Measurements from ENCODE around the gene LEFTY2. TPM values are rescaled to one million over a fixed set of nuclear protein-coding genes. Genes with fewer than 3 reads are reported as not detected.

Gene LEFTY2
- total and polyA plus RNA-seq, 2 of the 4 experiments (the other 2 are of a cell fraction) = not detected

DNA sequence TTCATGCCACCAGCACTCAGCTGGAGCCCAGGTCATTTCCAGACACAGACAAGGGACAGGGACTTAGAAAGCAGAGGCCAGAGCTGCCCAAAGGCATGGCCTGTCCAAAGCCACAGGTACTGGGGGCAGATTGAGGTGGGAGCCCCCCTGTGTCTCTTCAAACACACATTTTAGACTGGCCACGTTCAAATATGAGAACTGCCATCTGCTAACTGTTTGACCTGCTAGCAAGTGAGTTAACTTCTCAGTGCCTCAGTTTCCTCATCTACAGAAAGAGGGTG is 862 bp upstream of the LEFTY2 start:
- H3K9me1 ChIP-seq (ENCODE audit: insufficient read depth, low read length) = no peaks in the 10 kb centered on the region
- no peaks in the 10 kb centered on the region for H3K36me3 ChIP-seq (ENCODE audit: control insufficient read depth, insufficient read depth, low read length)
- dilution Hi-C loops (cut with HindIII; ENCODE audit: low sequenced_read_pairs, unreplicated experiment) = no loop called here
- POLR2A ChIA-PET (ENCODE audit: unreplicated experiment) = no interaction called here
- no peaks in the 10 kb centered on the region for H3K9me3 ChIP-seq (ENCODE audit: control insufficient read depth, insufficient read depth, low read length)
- intact Hi-C loops (cut with micrococcal nuclease) = no loop called here
- H2BK20ac ChIP-seq (ENCODE audit: low read depth, low read length) = no peak overlapping the region
- no peak overlapping the region for H3K9ac ChIP-seq (ENCODE audit: low read depth, low read length)
- H2AFZ ChIP-seq (replicated peaks; ENCODE audit: low read length, poor library complexity) = no peak overlapping the region
- H4K20me1 ChIP-seq (ENCODE audit: insufficient read depth, low read length) = no peaks in the 10 kb centered on the region
- no peak for TF ChIP-seq CHD1 (IDR thresholded peaks at IDR 0.05; ENCODE audit: low read depth, low read length)
- no peak for TF ChIP-seq POLR2A (IDR thresholded peaks at IDR 0.05; ENCODE audit: low read depth, low read length)
- no peak for TF ChIP-seq RFX5 (IDR thresholded peaks at IDR 0.05; ENCODE audit: low read depth, low read length)
- TF ChIP-seq RAD21 (IDR thresholded peaks at IDR 0.05; ENCODE audit: low read length) = no peak
- no peak for TF ChIP-seq SMC3 (IDR thresholded peaks at IDR 0.05; ENCODE audit: low read depth, low read length)
- TF ChIP-seq, protein P1, sequence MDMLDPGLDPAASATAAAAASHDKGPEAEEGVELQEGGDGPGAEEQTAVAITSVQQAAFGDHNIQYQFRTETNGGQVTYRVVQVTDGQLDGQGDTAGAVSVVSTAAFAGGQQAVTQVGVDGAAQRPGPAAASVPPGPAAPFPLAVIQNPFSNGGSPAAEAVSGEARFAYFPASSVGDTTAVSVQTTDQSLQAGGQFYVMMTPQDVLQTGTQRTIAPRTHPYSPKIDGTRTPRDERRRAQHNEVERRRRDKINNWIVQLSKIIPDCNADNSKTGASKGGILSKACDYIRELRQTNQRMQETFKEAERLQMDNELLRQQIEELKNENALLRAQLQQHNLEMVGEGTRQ (IDR thresholded peaks at IDR 0.05; ENCODE audit: low read depth, low read length) = no peak
- TF ChIP-seq CEBPB (IDR thresholded peaks at IDR 0.05; ENCODE audit: low read depth, low read length) = no peak
- TF ChIP-seq BHLHE40 (IDR thresholded peaks at IDR 0.05; ENCODE audit: low read depth, low read length) = no peak
- TF ChIP-seq RCOR1 (IDR thresholded peaks at IDR 0.05; ENCODE audit: insufficient replicate concordance, low read length) = no peak
- TF ChIP-seq, protein P2, sequence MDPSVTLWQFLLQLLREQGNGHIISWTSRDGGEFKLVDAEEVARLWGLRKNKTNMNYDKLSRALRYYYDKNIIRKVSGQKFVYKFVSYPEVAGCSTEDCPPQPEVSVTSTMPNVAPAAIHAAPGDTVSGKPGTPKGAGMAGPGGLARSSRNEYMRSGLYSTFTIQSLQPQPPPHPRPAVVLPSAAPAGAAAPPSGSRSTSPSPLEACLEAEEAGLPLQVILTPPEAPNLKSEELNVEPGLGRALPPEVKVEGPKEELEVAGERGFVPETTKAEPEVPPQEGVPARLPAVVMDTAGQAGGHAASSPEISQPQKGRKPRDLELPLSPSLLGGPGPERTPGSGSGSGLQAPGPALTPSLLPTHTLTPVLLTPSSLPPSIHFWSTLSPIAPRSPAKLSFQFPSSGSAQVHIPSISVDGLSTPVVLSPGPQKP (IDR thresholded peaks at IDR 0.05; ENCODE audit: borderline replicate concordance, low read depth, low read length) = no peak
- TF ChIP-seq, protein P3, sequence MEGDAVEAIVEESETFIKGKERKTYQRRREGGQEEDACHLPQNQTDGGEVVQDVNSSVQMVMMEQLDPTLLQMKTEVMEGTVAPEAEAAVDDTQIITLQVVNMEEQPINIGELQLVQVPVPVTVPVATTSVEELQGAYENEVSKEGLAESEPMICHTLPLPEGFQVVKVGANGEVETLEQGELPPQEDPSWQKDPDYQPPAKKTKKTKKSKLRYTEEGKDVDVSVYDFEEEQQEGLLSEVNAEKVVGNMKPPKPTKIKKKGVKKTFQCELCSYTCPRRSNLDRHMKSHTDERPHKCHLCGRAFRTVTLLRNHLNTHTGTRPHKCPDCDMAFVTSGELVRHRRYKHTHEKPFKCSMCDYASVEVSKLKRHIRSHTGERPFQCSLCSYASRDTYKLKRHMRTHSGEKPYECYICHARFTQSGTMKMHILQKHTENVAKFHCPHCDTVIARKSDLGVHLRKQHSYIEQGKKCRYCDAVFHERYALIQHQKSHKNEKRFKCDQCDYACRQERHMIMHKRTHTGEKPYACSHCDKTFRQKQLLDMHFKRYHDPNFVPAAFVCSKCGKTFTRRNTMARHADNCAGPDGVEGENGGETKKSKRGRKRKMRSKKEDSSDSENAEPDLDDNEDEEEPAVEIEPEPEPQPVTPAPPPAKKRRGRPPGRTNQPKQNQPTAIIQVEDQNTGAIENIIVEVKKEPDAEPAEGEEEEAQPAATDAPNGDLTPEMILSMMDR (conservative IDR thresholded peaks at IDR 0.05; ENCODE audit: low read depth, low read length) = no peak
- no peak for TF ChIP-seq MXI1 (IDR thresholded peaks at IDR 0.05; ENCODE audit: borderline replicate concordance, low read depth, low read length)
- WGBS, 2 experiments (ENCODE audit: extremely low coverage in 2 of 2, insufficient read length in 1 of 2) = no CpG with 5 or more reads among the region's 1 CpG
- H3K18ac ChIP-seq (ENCODE audit: low read depth, low read length) = no peak overlapping the region
- no peak for ATAC-seq (ENCODE audit: low read depth)
- no peak overlapping the region for H4K5ac ChIP-seq (ENCODE audit: low read depth, low read length)
- CTCF ChIA-PET = no interaction called here
- H3K4ac ChIP-seq (ENCODE audit: low read depth, low read length) = no peak overlapping the region
- H2BK120ac ChIP-seq (ENCODE audit: low read depth, low read length) = no peak overlapping the region
- no peak overlapping the region for H4K8ac ChIP-seq (ENCODE audit: low read depth in 2 of 2, low read length in 2 of 2)
- H2BK15ac ChIP-seq (ENCODE audit: low read depth, low read length) = no peak overlapping the region
- no peak overlapping the region for H3K4me3 ChIP-seq (ENCODE audit: insufficient read depth, low read depth, low read length)
- H2BK5ac ChIP-seq (ENCODE audit: low read depth, low read length, poor library complexity, severe bottlenecking) = no peak overlapping the region
- BruUV-seq (replicated peaks) = no TSS peak
- H3K56ac ChIP-seq (ENCODE audit: extremely low read depth, insufficient read depth, low read length) = no peak overlapping the region
- H3K27ac ChIP-seq (ENCODE audit: insufficient read depth, low read length) = no peak overlapping the region
- H3K79me1 ChIP-seq (ENCODE audit: low read depth in 1 of 2, low read length in 2 of 2) = no peaks in the 10 kb centered on the region
- no peak overlapping the region for H3K4me2 ChIP-seq (ENCODE audit: low read depth, low read length)
- no peak overlapping the region for H4K91ac ChIP-seq (ENCODE audit: insufficient read depth, low read depth, low read length)
- peaks cover 12% of the 10 kb centered on the region for H3K27me3 ChIP-seq (ENCODE audit: control insufficient read depth, insufficient read depth, low read length)
- H2AK5ac ChIP-seq (ENCODE audit: low read depth, low read length) = no peak overlapping the region
- in situ Hi-C loops (cut with MboI; ENCODE audit: low sequenced_read_pairs) = no loop called here
- no peak overlapping the region for H2AK9ac ChIP-seq (replicated peaks; ENCODE audit: low read depth, low read length, poor library complexity)
- H3K4me1 ChIP-seq (ENCODE audit: control insufficient read depth, insufficient read depth, low read length) = no peaks in the 10 kb centered on the region
- DNase-seq = no peak
- no peak overlapping the region for H3K23ac ChIP-seq (ENCODE audit: low read depth, low read length)
- H3K14ac ChIP-seq (replicated peaks; ENCODE audit: low read depth, low read length) = no peak overlapping the region
